ENCODE data around the gene PIK3C2B.
A peak's percentile ranks its signal among the peaks of the same experiment; 100 is the strongest.
"Not testable (repeated sequence)": the region's sequence is repeated elsewhere in the genome, so short reads cannot be mapped to it uniquely, and the experiment has no call there.

PIK3C2B gene

DNA sequence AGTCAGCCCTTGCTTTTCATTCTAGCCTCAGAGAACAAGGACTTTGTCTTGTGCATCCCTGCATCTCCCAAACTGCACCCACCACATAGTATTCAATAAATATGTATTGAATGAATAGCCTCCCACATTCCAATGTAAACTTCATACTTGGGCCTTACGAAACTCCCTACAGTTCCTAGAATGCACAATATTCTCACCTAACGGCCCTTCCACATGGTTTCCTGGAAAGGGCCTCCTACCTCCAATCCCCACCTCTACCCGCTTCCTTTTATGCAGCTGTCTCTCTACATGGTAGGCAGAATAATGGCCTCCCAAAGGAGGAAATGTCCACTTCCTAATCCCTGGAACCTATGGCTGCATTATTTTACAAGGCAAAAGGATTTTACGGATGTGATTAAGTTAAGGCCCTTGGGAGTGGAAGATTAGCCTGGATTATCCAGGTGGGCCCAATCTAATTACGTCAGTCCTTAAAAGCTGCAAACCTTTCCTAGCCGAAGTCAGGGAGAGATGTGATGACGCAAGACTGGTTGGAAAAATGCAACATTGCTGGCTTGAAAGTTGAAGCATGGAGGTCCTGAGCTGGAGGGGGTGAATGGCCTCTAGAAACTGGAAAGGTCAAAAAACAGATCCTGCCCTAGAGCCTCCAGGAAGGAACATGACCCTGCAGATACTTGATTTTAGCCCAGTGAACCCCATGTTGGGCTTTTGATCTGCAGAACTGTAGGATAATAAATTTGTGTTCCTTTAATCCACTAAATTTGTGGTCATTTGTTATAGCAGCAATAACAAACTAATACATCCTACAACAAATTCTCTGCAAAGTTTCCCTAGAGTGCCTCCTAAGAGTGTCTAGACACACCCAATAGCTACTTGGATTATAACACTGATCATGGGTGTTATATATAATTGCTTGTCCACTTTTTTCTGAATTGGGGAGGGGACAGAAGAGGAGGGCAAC lies 5.2 kb upstream of the PIK3C2B start:
- TF ChIP-seq POLR2A (IDR thresholded peaks at IDR 0.05; ENCODE audit: low read length) (no peak), GATA1 (IDR thresholded peaks at IDR 0.05; ENCODE audit: low read depth, low read length) (no peak)
- DNase-seq, result no peak

DNA sequence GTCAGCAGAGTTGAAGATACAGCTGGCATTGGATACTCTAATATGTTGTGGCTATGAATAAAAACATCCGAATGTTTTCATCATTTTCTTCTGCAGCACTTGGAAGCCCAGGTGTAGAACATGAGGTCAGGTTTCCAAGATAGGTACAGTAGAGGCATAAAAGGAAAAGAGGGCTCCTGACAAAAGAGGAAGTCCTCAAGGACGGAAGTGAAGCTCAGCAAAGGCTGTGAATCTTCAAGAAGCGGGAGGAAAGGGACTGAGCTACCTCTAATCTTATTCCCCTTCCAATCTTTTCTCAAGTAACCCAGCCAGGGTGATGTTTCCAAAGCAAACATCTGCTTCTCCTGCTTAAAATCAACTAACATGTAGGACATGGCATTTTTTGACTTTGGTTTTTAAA lies 4.4 kb upstream of the PIK3C2B start:
- TF ChIP-seq GATA1 (IDR thresholded peaks at IDR 0.05; ENCODE audit: low read depth, low read length), result no peak
- no peak for TF ChIP-seq POLR2A (IDR thresholded peaks at IDR 0.05; ENCODE audit: low read length)
- no peak for DNase-seq

DNA sequence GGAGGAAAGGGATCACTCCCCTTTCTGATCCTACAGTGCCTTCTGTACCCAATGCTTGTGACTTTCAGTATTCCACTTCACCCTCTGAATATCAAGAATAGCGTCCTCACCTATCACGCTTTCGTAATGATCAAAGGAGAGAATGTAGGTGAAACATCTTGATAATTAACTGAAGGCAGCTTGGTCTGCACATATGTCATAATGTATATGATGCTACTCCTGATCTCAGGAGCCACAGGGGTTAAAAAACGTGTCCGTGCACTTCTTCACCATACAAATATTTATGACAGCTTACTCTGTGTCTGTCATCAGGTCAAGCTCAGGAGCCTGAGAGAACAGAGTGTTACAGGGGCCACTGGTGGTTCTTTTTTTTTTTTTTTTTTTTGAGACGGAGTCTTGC lies 1.2 kb upstream of the PIK3C2B start:
- TF ChIP-seq POLR2A (IDR thresholded peaks at IDR 0.05; ENCODE audit: low read length) (no peak), GATA1 (IDR thresholded peaks at IDR 0.05; ENCODE audit: low read depth, low read length) (no peak)

DNA sequence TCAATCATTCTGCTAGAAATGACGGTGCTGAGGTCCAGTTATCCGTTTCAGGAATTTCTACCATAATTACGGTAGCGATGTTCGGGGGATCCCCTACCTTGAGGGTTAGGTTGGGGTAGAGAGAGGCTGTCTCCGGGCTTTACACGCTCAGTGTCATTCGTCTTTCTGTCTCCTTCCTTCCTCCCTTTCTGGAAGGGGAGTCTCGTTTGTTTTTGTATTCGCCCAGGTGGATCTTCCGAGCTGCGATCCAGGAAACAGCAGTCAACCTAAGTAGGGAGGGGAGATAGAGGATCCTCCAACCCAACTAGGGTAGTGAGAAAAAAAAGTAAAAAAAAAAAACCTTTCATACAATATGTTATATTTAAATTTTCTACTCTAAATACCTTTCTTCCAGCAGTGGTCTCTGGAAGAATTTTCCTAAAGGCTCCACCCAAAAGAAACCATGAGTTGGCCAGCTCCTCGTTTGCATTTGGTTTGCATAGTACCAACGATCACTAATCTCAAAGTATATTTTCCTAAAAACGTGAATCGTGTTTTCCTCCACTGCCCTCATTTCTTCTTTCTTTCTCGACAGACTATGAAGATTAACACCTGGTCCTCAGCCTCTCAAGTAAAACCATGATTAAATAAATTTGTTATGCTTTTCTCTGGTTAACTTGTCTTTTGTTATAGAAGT lies 611 bp upstream of the PIK3C2B start:
- no peak for DNase-seq
- TF ChIP-seq GATA1 (IDR thresholded peaks at IDR 0.05; ENCODE audit: low read depth, low read length) (no peak), POLR2A (IDR thresholded peaks at IDR 0.05; ENCODE audit: low read length) (no peak)

More for the DNA sequence above, 1.2 kb upstream of the PIK3C2B start:
- no peak for DNase-seq

DNA sequence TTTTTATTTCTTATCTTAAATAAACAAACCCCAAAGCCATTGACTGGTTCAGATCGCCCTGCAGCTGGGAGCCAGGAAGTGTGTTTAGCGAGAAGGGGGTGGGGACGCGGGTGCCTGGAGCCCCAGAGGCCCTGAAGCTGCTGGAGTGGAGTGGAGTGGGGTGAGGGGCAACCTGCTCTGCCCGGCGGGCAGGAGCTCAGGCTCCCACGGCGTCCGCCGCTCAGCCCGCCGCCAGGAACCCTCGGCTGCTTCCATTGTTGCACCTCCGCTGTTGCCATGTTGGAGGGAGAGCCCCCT lies 673 bp downstream of the PIK3C2B start:
- TF ChIP-seq GATA1 (IDR thresholded peaks at IDR 0.05; ENCODE audit: low read depth, low read length) (no peak), POLR2A (IDR thresholded peaks at IDR 0.05; ENCODE audit: low read length) (no peak)
- peak; percentile 38 to 57 for DNase-seq

DNA sequence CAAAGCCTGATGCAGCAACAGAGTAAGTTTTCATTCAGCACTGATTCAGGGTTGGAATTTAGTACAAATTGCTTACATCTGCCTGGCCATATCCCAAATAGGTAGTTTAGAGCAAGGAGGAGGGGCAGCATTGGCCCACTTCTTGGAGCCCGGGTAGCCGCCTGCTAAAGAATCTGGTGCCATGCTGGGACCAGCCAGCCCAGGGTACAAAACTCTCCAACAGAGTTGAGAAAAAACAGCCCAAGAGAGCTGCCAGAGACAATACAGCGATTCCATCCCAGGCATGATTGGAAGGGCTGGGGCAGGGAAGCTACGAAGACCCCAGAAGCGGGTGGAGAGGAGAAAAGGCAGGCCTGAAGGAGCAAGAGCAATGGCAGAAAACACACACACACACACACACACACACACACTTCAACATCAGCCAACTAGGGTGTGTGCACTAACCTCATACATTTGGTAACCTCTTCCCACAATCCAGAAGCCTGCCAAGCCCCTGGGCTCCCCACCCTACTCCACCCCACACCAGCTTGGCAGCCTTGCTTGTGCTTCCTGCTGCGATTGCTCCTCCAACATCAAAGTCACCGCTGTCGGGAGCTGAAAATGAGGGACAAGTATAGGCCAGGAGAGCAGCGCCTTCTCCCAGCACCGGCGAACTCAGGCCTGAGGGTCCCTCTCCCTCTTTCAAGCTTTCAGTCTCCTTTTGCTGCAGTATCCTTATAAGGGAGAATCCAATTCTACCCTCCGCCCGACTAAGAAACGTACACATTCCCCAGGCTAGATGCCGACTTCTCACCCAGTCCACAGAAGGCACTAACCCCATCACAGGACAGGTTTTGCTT lies 1.2 kb downstream of the PIK3C2B start:
- no peak for DNase-seq
- TF ChIP-seq GATA1 (IDR thresholded peaks at IDR 0.05; ENCODE audit: low read depth, low read length) (no peak), POLR2A (IDR thresholded peaks at IDR 0.05; ENCODE audit: low read length) (no peak)

DNA sequence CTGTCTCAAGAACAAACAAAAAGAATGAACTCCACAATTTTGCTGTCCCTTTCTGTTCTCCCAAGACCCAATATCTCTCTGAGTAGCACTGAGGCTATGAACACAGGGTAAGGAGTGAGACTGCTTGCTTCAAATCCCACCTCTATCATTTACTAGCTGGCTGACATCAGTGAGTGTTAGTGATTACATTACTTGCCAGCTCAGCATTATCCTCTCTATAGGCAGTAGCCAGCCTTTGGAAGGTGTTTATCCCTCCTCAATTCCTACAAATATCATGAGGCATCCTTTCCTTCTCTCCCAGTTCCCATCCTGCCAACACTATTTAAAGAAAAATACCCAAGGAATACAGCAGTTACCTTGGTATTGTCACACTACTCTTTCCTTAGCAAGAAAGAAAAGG lies 3.0 kb downstream of the PIK3C2B start:
- TF ChIP-seq GATA1 (IDR thresholded peaks at IDR 0.05; ENCODE audit: low read depth, low read length), result no peak
- no peak for TF ChIP-seq POLR2A (IDR thresholded peaks at IDR 0.05; ENCODE audit: low read length)
- DNase-seq, result no peak

DNA sequence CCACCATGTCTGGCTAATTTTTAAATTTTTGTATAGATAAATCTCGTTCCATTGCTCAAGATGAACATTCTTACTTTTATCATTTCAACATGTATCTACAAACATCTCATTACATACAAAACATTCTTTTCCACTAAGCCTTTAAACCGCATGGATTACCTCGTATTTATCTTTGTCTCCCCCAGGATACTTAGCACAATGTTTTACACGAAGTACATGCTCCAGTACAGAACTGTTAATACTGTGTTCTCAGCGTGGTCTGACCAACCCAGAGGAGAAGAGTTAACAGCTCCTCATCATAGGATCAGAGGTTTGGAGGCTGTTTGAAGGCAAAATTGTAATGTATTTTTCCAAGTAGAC lies 7.4 kb downstream of the PIK3C2B start:
- TF ChIP-seq GATA1 (IDR thresholded peaks at IDR 0.05; ENCODE audit: low read depth, low read length), result no peak
- TF ChIP-seq POLR2A (IDR thresholded peaks at IDR 0.05; ENCODE audit: low read length), result no peak
- no peak for DNase-seq

DNA sequence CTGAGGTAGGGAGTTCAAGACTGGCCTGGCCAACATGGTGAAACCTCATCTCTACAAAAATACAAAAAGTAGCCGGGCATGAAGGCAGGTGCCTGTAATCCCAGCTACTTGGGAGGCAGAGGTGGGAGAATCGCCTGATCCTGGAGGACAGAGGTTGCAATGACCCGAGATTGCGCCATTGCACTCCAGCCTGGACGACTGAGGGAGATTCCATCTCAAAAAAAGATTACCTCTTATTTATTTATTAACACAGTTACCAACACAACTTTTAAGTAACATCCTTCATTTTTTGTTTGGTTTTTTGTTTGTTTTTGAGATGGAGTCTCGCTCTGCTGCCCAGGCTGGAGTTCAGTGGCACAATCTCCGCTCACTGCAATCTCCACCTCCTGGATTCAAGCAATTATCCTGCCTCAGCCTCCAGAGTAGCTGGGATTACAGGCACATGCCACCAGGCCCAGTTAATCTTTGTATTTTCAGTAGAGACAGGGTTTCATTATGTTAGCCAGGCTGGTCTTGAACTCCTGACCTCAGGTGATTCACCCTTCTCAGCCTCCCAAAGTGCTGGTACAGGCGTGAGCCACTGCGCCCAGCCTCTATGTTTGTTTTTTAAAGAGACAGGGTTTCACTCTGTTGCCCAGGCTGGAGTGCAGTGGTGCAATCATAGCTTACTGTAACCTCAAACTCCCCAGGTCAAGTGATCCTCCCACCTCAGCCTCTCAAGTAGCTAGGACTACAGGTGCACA lies 7.9 kb downstream of the PIK3C2B start:
- DNase-seq, result not testable (repeated sequence)

DNA sequence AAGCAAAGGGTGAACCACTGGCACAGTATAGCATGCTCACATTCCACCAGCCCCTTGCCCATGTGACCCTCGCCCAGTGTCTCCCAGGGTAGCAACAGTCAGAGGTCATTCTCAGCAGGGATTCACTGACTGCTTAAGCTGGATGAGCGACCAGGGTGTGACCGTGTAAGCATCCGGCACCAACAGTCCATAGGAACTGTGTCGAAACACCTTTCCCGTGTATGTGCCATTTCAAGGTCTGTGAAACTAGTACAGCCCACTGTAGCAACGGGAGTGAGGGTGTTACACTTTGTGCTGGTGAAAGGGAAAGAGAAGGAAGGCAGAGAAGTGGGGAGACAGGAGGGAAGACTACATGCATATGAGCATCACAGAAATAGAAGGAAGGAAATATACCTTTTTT lies 10.8 kb downstream of the PIK3C2B start:
- DNase-seq, result no peak
- TF ChIP-seq POLR2A (IDR thresholded peaks at IDR 0.05; ENCODE audit: low read length) (no peak), GATA1 (IDR thresholded peaks at IDR 0.05; ENCODE audit: low read depth, low read length) (no peak)

DNA sequence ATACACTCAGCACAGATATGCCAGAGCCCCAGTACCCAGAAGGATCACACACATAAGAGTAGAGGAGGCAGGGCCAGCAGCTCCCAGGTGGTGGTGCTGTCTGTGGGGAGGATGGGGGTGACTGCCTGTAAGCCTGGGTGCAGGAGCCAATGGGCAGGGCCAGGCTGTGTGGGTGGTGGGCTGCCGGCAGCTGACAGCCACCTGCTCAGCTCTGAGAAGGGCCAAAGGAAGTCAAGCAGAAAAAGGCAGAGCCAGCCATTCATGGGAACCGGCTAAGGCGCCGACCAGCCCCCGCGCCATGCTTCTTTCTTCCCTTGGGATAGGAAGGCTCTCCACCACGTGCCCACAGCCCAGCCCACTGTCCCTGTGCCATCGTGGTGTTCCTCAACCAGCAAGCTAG lies 14.1 kb downstream of the PIK3C2B start:
- TF ChIP-seq POLR2A (IDR thresholded peaks at IDR 0.05; ENCODE audit: low read length) (no peak), GATA1 (IDR thresholded peaks at IDR 0.05; ENCODE audit: low read depth, low read length) (no peak)
- no peak for DNase-seq

DNA sequence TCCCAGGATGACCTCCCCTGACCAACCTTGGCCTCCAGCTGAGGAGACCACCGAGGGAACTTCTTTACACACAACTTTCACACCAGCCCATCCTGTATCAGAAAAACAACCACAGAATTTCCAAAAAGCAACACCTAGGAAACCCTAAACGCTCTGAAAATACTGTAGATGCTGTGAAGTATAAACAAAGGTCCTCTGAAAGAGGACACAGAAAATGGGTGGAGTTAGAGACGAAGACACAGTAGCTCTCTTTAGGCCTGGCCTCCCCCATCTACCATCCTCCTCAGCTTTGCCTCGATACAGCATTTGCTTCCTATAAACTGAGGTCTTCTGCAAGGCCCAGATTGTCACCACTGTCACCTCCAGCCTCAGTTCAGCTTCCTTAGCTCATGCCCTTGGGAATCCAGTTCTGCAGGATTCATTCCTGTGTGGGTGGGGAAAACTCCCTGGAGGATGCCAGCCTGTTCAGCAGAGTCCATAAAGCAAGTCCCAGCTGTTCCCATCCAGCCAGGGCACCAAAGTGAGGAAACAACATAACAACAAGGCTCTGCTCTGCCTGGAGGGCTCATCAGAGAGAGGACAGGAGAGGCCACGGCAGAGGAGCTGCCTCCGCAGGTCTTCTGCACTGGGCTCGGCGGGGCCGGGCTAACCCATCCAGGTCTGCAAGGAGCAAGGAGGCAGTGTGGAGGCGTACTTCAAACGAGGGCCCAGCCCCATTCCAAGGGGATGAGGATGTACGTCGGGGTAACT lies 15.0 kb downstream of the PIK3C2B start:
- TF ChIP-seq POLR2A (IDR thresholded peaks at IDR 0.05; ENCODE audit: low read length) (no peak), GATA1 (IDR thresholded peaks at IDR 0.05; ENCODE audit: low read depth, low read length) (no peak)
- no peak for DNase-seq

DNA sequence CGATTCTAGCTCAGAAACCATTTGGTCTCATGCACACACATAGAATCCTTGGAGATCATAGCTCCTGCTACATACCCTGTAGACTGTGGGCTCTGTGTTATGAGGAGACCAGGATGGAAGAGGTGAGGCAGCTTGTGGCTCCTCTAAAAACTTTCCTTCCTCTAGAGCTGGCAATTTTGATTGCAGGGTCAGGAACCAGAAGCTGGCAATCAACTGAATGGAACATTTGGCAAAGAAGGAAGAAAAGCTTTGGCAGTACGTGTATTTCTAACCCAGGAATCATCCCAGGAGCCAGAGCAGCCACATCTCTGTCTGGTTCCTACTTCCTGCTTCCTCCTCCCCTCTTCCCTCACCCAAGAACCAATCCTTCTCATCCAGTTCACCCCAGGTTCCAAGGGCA lies 15.7 kb downstream of the PIK3C2B start:
- no peak for TF ChIP-seq POLR2A (IDR thresholded peaks at IDR 0.05; ENCODE audit: low read length)
- TF ChIP-seq GATA1 (IDR thresholded peaks at IDR 0.05; ENCODE audit: low read depth, low read length), result no peak
- no peak for DNase-seq
